GM18502 (cell line): Measurements from ENCODE around the gene AFG1L.
"Not testable (repeated sequence)": the region's sequence is repeated elsewhere in the genome, so short reads cannot be mapped to it uniquely, and the experiment has no call there.

Source experiments
- ATAC-seq: cut with Tn5 transposase; IDR thresholded peaks from one replicate; pipeline ENCODE4 v1.9.1; 2021; ENCODE audit warnings: mild to moderate bottlenecking; ENCODE audit not compliant: unreplicated experiment, poor library complexity

AFG1L gene

DNA sequence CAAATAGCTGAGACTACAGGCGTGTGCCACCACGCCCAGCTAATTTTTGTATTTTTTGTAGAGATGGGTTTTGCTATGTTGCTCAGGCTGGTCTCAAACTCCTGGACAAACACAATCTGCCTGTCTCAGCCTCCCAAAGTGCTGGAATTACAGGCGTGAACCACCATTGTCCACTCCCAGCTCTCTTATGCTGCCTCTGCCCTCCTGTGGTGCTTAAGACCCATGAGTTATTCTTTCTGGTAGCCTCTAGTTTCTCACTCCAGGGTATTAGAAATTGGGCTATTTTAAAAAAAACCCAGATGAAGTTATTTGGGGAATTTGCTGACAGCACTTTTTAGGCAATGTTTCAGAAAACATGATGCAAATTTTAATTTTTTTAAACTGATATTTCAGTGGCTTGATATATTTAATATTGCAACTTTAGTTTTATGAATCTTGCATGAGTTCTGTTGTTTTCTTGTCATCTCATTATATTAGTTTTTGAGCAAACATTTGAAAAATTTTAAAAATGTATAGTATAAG, 151.8 kb downstream of the AFG1L start:
- no peak for ATAC-seq

DNA sequence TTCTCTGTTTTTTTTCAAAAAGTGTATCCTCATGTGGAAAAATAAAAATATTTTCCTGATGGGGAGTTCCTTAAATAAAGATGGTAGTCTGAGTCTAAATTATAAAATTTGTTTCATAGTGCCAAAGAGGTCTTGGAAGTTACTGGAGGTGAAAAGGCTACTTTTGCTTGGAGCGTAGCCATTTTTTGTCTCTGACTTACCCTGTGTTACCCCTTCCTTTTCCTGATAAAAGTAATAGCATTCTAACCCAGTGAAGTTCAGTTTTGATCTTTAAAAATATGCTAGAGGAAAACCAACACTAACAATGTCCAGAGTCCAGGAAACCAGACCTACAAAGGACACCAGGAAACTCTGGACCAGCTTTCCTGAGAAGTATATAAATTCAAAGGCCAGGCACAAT, 153.6 kb downstream of the AFG1L start:
- ATAC-seq: no peak

DNA sequence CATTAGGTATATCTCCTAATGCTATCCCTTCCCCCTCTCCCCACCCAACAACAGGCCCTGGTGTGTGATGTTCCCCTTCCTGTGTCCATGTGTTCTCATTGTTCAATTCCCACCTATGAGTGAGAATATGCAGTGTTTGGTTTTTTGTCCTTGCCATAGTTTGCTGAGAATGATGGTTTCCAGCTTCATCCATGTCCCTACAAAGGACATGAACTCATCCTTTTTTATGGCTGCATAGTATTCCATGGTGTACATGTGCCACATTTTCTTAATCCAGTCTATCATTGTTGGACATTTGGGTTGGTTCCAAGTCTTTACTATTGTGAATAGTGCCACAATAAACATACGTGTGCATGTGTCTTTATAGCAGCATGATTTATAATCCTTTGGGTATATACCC, 154.9 kb downstream of the AFG1L start:
- ATAC-seq: not testable (repeated sequence)

DNA sequence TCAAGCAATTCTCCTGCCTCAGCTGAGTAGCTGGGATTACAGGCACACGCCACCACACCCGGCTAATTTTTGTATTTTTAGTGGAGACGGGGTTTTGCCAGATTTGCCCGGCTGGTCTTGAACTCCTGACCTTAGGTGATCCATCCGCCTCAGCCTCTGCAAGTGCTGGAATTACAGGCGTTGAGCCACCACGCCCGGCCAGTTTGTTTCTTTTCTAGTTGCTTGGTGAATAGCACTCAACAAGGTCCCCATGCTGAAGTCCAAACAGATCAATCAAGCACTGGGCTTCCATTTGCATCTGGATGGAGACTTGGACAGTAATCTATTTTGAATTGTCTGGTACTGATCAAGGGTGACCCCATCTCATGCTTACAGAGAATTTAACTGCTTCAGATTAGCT, 157.0 kb downstream of the AFG1L start:
- no peak for ATAC-seq

DNA sequence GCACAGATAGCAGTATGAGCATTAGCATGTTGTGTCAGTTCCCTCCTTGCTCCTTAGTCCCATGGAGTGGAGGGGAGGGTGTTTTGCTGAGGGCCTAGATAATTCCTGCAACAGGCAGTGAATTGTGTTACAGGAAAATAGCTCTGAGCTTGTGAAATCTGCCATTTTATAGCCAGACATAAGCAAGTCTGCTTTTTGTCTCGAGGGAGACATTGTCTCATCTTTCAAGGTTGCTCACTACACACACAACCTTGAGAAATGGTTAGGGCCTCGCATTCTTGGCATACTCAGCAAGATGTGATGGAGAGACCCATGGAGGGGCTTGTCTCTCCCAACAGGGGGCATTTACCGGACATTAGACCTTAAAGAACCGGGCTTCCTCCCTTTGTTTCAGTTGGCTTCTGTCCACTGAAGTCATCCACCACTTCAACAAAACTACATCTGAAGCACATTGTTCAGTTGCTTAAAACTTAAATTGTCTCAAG, 157.9 kb downstream of the AFG1L start:
- no peak for ATAC-seq

DNA sequence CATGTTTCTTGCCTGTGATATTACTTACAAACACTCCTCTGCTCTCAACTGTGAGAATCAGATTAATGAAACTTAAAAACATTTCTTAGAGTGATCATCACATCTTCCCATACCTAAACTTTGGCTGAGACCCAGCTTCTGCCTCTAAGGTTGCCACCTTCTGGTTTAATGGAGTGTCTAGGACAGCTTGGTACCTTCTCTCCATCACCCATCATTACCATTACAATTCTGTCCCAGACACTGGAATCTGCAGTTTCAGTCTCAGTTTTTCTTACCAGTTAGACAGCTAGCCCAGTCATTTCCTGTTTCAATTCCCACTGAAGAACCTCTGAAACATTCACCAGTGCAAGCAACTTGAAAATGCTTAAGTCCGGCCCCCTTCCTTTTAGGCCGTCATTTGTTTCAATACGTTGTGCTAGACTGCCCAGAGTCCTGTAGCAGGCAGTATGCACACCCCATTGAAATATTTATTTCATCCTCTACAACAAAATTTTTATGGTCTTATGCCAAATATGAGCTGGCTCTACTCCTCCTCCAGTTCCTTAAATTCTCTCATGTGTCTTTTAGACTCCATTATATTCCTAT, 158.8 kb downstream of the AFG1L start:
- ATAC-seq: no peak

DNA sequence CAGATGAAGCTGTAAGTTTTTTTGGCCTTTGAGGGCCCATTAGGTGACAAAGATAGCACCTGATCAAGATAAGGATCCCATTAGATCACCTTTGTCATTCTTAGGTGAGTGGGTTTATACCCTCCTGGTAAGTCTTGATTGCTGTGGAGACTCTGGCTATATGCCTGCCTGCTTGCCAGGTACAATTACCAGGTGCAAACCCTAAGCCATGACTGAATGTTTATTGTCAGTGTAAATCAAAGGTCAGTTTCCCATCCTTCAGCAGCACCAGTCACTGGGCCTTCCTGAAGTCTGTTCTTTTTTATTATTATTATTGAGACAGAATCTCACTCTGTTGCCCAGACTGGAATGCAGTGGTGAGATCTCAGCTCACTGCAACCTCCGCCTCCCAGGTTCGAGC, 159.5 kb downstream of the AFG1L start:
- no peak for ATAC-seq

DNA sequence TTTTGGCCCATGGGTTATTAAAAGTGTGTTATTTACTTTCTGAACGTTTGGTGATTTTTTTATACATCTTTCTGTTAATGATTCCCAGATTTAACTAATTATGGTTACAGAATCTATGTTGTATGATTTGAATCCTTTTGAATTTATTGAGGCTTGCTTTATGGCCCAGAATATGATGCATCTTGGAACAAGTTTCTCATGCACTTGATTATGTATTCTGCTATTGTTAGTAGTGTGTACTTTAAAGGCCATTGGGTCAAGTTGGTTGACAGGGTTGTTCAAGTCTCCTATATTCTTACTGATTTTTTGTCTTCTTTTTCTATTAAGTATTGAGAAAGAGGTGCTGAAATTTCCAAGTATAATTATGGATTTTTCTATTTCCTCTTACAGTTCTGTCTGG, 160.8 kb downstream of the AFG1L start:
- ATAC-seq: no peak

DNA sequence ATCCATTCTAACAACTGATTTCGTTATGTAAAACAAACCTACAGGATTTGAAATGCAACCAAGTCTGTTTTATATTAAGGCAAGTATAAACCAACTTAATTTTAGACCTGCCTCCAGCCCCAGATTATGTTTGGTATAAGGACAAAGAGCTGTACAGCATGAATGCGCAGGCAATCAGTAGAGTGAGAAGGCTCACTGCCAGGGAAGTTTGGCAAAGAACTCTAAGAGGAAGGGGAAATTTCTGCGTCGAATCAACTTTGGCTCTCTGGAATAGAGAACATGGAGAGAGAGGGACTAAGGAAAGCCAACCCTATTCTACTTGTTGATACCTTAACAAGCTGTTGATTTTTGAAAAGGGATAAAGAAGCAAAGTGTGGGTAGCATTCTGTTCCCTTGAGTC, 168.9 kb downstream of the AFG1L start:
- ATAC-seq: no peak

DNA sequence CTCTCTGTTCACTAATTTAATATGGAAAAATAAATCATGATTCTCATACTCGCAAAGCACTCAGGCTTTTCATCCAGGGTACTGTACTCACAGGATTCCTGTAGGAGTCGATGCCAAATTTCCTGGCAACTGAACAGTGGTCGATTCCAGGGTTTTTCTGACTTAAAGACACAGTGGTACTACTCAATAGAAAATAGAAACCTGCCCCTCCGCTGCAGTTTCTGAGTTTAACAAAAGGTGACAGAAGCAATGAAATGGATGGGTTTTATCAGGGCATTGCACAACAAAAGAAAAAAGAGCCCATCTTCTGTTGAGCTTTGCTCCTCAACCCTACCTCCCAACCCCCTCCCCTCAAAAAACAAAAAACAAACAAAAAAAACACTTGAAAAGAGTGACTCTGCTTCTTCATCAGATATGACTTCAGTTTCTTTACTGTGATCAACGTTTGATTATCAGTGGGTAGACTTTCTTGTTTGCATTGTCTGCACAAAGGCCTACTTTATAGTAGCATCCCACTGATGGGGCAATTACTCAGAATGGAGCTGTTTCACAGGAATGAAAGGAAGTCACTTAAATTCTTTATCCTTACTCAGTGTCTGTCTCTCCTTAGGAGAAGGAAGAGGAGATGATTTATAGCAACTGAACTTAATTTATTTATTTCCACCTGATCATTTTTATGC, 169.7 kb downstream of the AFG1L start:
- ATAC-seq: no peak

DNA sequence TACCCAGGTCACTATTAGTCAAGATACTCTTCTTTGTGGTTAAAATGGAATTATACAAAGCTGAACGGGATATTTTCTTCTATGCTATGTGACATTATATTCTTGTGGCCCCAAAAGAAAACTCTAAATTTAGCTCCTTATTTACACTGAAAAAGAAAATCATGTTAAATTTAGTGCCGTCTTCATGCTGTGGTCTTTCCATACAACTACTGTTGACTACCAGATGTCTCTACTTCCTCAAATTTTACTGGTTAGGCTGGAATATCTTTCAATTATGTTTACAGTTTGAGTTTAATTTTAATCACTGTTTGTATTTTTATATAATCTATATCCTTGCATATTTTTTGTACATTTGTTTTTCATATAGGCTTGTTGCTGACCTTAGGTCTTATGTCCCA, 170.2 kb downstream of the AFG1L start:
- ATAC-seq: no peak

DNA sequence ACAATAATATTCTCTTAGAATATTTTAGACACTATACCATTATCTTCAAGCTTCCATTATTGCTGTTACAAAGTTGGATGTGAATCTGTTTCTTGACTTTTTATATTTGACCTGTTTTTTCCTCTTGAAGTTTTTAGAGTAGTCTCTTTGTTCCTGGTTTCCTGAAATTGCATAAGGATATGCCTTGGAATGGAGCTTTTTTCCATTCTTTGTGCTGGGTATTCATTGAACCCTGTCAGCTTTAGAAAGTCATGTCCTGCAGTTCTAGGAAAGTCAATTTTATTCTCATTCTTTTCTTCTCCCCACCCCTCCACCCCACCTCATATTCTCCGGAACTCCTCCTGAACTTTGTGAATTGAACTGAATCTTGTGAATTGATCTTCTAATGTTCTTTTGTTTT, 173.5 kb downstream of the AFG1L start:
- ATAC-seq: no peak

DNA sequence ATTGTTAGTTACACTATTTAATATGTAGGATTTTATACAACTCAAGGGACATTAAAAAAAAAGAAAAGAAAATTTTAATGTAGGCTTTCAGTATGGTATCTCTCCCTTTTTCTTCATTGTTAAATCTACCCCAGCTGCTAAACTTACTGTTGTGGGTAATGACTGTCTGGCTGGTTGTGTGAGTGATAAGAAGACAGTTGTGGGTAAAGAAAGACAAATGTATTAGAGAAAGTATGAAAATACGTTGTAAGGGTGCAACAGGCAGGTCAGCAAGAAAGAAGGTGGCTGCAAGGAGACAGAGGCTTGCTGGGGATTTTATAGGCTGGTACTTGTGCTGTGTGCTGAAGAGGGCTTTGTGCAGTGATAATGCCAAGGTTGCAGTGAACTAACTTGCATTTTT, 174.5 kb downstream of the AFG1L start:
- no peak for ATAC-seq

DNA sequence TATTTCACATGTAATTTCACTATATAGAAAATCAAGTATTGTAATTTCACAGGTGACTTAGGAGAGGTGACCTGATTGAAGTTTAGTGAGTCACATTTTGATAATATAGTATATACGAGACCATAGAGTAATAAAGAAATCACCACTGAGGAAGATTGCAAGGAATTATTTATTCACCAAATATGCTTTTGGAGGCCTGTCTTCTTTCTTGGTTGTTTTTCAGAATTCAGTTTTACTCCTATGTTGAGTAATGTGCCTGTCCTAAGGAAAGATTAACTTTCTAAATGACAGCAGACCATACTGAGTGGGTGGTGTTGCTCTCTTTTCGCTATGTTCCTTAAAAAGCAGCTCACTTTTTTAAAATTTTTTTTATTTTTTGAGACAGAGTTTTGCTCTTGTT, 178.3 kb downstream of the AFG1L start:
- ATAC-seq: no peak

DNA sequence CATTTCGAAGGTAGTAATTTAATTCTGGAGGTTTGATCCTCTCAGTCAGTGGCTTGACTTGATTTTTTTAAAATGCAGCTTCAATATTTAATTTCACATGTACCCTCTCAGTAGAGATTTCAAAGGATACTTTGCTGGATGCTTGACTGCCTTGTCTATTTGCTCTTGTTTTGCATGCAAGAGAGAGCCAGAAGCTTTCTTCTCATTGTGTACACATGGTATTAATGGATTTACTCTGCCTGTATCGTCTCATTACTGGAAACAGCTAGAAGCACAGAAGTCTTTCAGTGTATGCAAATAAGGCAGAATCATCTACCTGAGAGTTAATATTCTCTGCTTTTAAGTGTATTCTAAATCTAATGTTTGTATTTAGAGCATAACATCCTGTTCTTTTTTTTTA, 181.5 kb downstream of the AFG1L start:
- no peak for ATAC-seq

DNA sequence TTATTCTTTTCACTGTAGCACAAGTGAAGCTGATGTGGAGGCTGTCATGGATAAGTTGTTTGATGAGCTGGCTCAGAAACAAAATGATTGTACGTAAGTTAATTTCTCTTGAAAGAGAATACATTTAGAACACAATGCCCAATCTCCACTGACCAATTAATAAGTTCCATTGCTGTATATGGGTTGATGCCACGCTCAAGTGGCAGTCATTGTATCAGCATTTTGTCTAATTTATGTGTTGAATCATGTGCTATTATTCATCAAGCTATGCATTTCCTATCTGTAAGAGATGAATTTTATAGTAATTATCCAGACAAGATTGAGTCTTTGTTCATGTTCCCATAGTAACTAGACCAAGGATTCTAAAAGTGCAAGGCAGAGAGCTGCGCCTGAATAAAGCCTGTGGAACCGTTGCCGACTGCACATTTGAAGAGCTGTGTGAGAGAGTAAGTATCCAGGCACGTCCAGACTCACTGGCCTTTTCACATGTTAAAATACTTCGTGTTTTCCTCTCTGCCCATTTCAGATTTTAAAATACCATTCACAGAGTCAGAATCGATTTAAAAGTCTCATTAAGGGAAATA, 182.1 kb downstream of the AFG1L start:
- no peak for ATAC-seq

DNA sequence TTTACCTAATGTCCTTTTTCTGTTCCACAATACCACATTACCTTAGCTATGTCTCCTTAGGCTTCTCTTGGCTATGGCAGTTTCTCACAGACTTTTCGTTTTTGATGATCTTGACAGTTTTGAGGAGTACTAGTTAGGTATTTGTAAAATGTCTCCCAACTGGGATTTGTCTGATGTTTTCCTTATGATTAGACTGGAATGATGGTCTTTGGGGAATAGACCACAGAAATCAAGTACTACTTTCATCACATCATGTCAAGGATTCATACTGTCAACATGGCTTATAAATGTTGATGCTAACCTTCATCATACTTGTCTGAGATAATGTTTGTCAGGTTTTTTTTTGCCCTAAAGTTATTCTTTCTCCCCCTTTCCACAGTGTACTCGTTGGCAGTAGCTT, 187.7 kb downstream of the AFG1L start:
- no peak for ATAC-seq

DNA sequence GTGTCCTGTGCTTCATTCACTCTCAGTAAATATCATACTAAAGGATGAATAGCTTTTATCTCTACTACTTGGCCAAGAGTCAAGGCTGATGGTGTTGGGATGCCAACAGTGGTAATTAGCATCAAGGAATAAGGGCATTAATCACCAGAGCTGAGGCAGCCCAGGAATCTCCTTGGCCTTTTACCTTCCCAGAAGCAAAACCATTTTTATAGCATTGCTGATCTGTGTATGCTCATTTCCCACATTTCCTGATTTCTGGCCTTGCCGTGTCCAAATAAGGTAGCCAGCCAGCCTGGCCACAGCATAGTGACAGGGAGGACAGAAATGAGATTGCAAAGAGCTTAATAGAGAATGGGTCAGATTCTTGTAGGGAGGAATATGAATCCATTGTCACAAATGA, 189.2 kb downstream of the AFG1L start:
- no peak for ATAC-seq

DNA sequence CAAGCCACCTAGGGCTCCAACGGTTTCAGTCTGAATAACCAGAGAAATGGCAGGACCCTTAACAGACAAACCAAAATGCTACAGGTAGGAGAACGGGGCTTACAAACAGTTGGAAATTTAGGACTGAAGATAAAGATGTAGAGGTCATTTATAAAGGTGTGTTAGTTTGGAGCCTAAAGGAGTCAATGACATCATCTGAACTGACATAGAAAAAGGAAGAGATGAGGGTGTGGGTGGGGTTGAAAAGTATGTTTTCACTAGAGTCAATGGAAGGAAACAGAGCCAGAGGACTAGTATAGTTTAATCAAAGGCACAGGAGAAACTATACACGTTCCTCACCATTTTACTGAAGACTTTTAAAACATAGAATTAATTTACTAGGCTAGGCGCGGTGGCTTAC, 194.8 kb downstream of the AFG1L start:
- ATAC-seq: no peak

DNA sequence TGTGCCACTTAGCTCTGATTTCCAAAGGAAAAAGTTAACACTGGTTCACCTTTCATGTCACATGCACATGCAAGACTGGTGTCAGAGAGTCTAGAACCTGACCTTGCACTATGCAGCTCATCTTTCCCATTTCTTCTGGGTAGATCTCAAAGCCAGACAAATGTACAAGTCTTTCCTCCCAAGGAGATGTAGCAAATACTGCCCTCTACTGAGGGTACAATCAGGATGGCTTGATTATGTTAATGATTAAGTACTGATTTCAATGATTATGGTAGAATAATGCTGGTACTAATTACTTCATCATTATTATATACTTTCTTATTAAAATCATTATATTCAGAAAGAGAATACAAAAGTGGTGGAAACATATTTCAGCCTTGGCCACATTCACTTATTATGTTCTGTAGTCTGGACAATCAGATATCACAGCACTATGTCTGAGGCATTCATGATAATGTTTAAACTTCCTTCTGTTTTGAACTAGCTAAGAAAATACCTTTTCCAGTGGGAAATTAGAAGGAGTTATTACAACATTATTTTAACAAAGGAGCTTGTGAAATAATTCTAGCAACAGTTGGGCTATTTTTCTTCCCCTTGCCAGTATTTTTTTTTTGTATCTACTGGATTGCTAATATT, 197.4 kb downstream of the AFG1L start:
- no peak for ATAC-seq

DNA sequence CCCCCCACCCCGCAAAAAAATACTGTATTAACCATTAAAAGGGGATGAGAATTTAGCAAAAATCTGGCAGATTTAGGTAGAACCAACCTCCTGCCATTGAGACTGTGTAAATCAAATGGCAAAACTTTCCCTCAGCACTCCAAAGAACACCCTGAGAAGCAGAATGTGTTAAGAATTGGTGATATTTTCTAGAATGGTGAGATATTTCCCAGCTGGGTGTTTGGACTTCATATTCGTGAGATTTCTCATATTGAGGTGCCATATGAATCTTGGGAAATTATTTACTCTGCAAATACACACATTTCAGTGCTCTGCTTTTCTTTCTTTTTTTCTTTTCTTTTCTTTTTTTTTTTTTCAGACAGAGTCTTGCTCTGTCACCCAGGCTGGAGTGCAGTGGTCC, 199.6 kb downstream of the AFG1L start:
- no peak for ATAC-seq
